ENCODE data around the gene RPTOR.

RPTOR gene

GRCh38 chr17:80887639-80888175, 343.1 kb downstream of the RPTOR start:
- DNase-seq: no peak

- DNase-seq: no peak
Measured at GRCh38 chr17:80888276-80889160, 343.9 kb downstream of the RPTOR start.

GRCh38 chr17:80889231-80890195, 344.9 kb downstream of the RPTOR start:
- DNase-seq: no peak

GRCh38 chr17:80890196-80890920, 345.7 kb downstream of the RPTOR start:
- no peak for DNase-seq

GRCh38 chr17:80890921-80891396, 346.3 kb downstream of the RPTOR start:
- no peak for DNase-seq

GRCh38 chr17:80891397-80892018, 346.9 kb downstream of the RPTOR start:
- no peak for DNase-seq

- peak; percentile 32 for DNase-seq
Measured at GRCh38 chr17:80892019-80892855, 347.6 kb downstream of the RPTOR start.

- DNase-seq: peak; percentile 45
Measured at GRCh38 chr17:80892900-80893603, 348.4 kb downstream of the RPTOR start.

- no peak for DNase-seq
Measured at GRCh38 chr17:80893604-80894438, 349.2 kb downstream of the RPTOR start.

GRCh38 chr17:80894439-80894721, 349.7 kb downstream of the RPTOR start:
- no peak for DNase-seq

GRCh38 chr17:80894726-80895125, 350.1 kb downstream of the RPTOR start:
- DNase-seq: no peak

GRCh38 chr17:80895366-80895765, 350.7 kb downstream of the RPTOR start:
- DNase-seq: no peak

GRCh38 chr17:80898716-80899115, 354.1 kb downstream of the RPTOR start:
- no peak for DNase-seq

- DNase-seq: peak; percentile 33
Measured at GRCh38 chr17:80899402-80900268, 355.0 kb downstream of the RPTOR start.

- DNase-seq: no peak
Measured at GRCh38 chr17:80901319-80901718, 356.7 kb downstream of the RPTOR start.

- no peak for DNase-seq
Measured at GRCh38 chr17:80902197-80902962, 357.7 kb downstream of the RPTOR start.

- no peak for DNase-seq
Measured at GRCh38 chr17:80902963-80903611, 358.4 kb downstream of the RPTOR start.

Measured in NCI-H1694 (cell line).